Measurements from ENCODE around the gene CD300C. TPM values are rescaled to one million over a fixed set of nuclear protein-coding genes. Genes with fewer than 3 reads are reported as not detected.

Gene CD300C
- total RNA-seq (0.43 TPM in 1 of 2 replicates, not detected in the other), polyA plus RNA-seq (0.47 and 0.96 TPM in 2 replicates)

DNA sequence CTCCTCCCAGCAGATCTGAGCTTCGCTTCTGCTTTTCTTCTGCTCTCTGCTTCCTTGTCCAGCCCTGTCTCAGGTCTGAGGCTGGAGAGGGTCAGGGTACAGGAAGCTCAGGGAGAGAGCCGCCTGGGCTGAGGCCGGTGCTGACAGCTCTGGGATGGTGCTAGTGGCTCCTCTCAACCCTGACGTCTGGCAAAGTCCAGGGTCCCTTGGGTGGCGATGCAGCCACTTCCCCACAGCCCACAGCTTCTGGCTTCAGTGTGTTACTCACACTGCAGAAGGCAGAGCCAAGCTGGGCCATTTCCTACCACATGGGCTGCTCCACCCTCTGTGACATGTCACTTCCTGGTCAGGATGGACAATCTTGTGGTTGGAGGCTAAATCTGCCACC, at the start of gene CD300C:
Gene CD300C (minus strand): TSS at position 273 of the 388 bp plus-strand sequence. CDS start 333 bp downstream, outside the sequence.
- Histone ChIP-seq H3K27ac (no peak within 1 kb of the TSS), H3K4me3 (no peak within 1 kb of the TSS)
- WGBS (ENCODE audit: low lambda C conversion rate, missing lambda C conversion rate) = 87% methylated on average over 5 of the region's 5 CpGs

GRCh38 chr17:74595037-74595750, 49.3 kb upstream of the CD300C start:
- H3K4me1 ChIP-seq (ENCODE audit: insufficient read depth) = no peaks in the 10 kb centered on the region
- no peak overlapping the region for H2AFZ ChIP-seq
- H3K79me2 ChIP-seq = no peaks in the 10 kb centered on the region
- no peak for DNase-seq (ENCODE audit: low spot score)
- no peaks in the 10 kb centered on the region for H3K36me3 ChIP-seq (replicated peaks; ENCODE audit: insufficient read depth, low read depth)
- H3K4me2 ChIP-seq = no peak overlapping the region
- 83% methylated on average over 6 of the region's 6 CpGs for WGBS (ENCODE audit: low lambda C conversion rate, missing lambda C conversion rate)
- H3K4me3 ChIP-seq = no peak overlapping the region
- TF ChIP-seq, protein P1, sequence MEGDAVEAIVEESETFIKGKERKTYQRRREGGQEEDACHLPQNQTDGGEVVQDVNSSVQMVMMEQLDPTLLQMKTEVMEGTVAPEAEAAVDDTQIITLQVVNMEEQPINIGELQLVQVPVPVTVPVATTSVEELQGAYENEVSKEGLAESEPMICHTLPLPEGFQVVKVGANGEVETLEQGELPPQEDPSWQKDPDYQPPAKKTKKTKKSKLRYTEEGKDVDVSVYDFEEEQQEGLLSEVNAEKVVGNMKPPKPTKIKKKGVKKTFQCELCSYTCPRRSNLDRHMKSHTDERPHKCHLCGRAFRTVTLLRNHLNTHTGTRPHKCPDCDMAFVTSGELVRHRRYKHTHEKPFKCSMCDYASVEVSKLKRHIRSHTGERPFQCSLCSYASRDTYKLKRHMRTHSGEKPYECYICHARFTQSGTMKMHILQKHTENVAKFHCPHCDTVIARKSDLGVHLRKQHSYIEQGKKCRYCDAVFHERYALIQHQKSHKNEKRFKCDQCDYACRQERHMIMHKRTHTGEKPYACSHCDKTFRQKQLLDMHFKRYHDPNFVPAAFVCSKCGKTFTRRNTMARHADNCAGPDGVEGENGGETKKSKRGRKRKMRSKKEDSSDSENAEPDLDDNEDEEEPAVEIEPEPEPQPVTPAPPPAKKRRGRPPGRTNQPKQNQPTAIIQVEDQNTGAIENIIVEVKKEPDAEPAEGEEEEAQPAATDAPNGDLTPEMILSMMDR (IDR thresholded peaks at IDR 0.05; ENCODE audit: poor library complexity) = no peak
- TF ChIP-seq EZH2phosphoT487 (IDR thresholded peaks at IDR 0.05; ENCODE audit: low read depth, severe bottlenecking, unreplicated experiment) (no peak), EZH2 (IDR thresholded peaks at IDR 0.05; ENCODE audit: borderline replicate concordance) (no peak)
- no peaks in the 10 kb centered on the region for H4K20me1 ChIP-seq (ENCODE audit: insufficient read depth, poor library complexity, severe bottlenecking)
- H3K9me2 ChIP-seq (replicated peaks; ENCODE audit: insufficient read depth) = no peaks in the 10 kb centered on the region
- no peaks in the 10 kb centered on the region for H3K27me3 ChIP-seq
- H3K9me3 ChIP-seq (ENCODE audit: low read depth) = no peaks in the 10 kb centered on the region
- no peak overlapping the region for H3K27ac ChIP-seq

More for the DNA sequence above, at the start of gene CD300C:
- Histone ChIP-seq H3K27me3 (no peaks in the 10 kb centered on the region), H3K9me3 (ENCODE audit: low read depth) (no peaks in the 10 kb centered on the region), H3K4me2 (no peak within 1 kb of the TSS), H2AFZ (no peak within 1 kb of the TSS), H3K4me1 (ENCODE audit: insufficient read depth) (no peaks in the 10 kb centered on the region), H3K79me2 (no peaks in the 10 kb centered on the region), H4K20me1 (ENCODE audit: insufficient read depth, poor library complexity, severe bottlenecking) (no peaks in the 10 kb centered on the region), H3K9me2 (replicated peaks; ENCODE audit: insufficient read depth) (no peaks in the 10 kb centered on the region), H3K36me3 (replicated peaks; ENCODE audit: insufficient read depth, low read depth) (no peaks in the 10 kb centered on the region)
- TF ChIP-seq EZH2phosphoT487 (IDR thresholded peaks at IDR 0.05; ENCODE audit: low read depth, severe bottlenecking, unreplicated experiment) = no peak
- TF ChIP-seq, protein P1 (IDR thresholded peaks at IDR 0.05; ENCODE audit: poor library complexity) = no peak
- TF ChIP-seq EZH2 (IDR thresholded peaks at IDR 0.05; ENCODE audit: borderline replicate concordance) = no peak
- no peak for DNase-seq (ENCODE audit: low spot score)

GRCh38 chr17:74592087-74592990, 46.4 kb upstream of the CD300C start, which contains the start of gene CD300LD:
CD300LD (minus strand) TSS chr17:74592283; CDS start chr17:74592202, 81 bp downstream.
- Histone ChIP-seq H3K27me3 (no peaks in the 10 kb centered on the region), H3K27ac (no peak within 1 kb of the TSS), H3K4me1 (ENCODE audit: insufficient read depth) (no peaks in the 10 kb centered on the region), H3K36me3 (replicated peaks; ENCODE audit: insufficient read depth, low read depth) (no peaks in the 10 kb centered on the region), H4K20me1 (ENCODE audit: insufficient read depth, poor library complexity, severe bottlenecking) (no peaks in the 10 kb centered on the region), H3K9me2 (replicated peaks; ENCODE audit: insufficient read depth) (no peaks in the 10 kb centered on the region), H3K79me2 (no peaks in the 10 kb centered on the region), H2AFZ (no peak within 1 kb of the TSS), H3K9me3 (ENCODE audit: low read depth) (no peaks in the 10 kb centered on the region), H3K4me2 (no peak within 1 kb of the TSS), H3K4me3 (no peak within 1 kb of the TSS)
- TF ChIP-seq, protein P1 (IDR thresholded peaks at IDR 0.05; ENCODE audit: poor library complexity) = no peak
- TF ChIP-seq EZH2phosphoT487 (IDR thresholded peaks at IDR 0.05; ENCODE audit: low read depth, severe bottlenecking, unreplicated experiment) (no peak), EZH2 (IDR thresholded peaks at IDR 0.05; ENCODE audit: borderline replicate concordance) (no peak)
- 82% methylated on average over 14 of the region's 14 CpGs for WGBS (ENCODE audit: low lambda C conversion rate, missing lambda C conversion rate)
- no peak for DNase-seq (ENCODE audit: low spot score)

Measured in hepatocyte (in vitro differentiated cells).